Neural cell (in vitro differentiated cells): ENCODE results near the gene ZBTB7C. TPM values are rescaled to one million over a fixed set of nuclear protein-coding genes. Genes with fewer than 3 reads are reported as not detected.

Source experiments
- H2AFZ ChIP-seq: fragments of 200-600, 300-800 bp; sonication (generic), shearing (Covaris generic); 2 replicates; pipeline ENCODE4 v1.6.0; 2014; ENCODE audit warnings: low read depth, mild to moderate bottlenecking, antibody characterized with exemption, low read length, moderate library complexity
- H3F3A ChIP-seq: fragments of 200-600 bp; shearing (Covaris generic); 2 replicates; pipeline ENCODE4 v1.6.1; 2016; ENCODE audit warnings: mild to moderate bottlenecking, moderate library complexity, mixed read lengths, antibody characterized with exemption, low read length; ENCODE audit not compliant: insufficient read depth, poor library complexity, severe bottlenecking
- H3K27ac ChIP-seq: fragments of 200-600, 300-800 bp; sonication (generic), shearing (Covaris generic); 2 replicates; pipeline ENCODE4 v1.5.1; 2014; ENCODE audit warnings: mild to moderate bottlenecking, low read length, moderate library complexity
- H3K27me3 ChIP-seq: fragments of 300-800, 200-600 bp; sonication (generic), shearing (Covaris generic); 2 replicates; pipeline ENCODE4 v1.6.0; 2014; ENCODE audit warnings: mild to moderate bottlenecking, low read depth, low read length, moderate library complexity; ENCODE audit not compliant: insufficient read depth
- H3K36me3 ChIP-seq: fragments of 300-800, 200-600 bp; sonication (generic), shearing (Covaris generic); 2 replicates; pipeline ENCODE4 v1.5.1; 2014; ENCODE audit warnings: mild to moderate bottlenecking, antibody characterized with exemption, low read length, moderate library complexity; ENCODE audit not compliant: insufficient read depth
- H3K4me2 ChIP-seq: fragments of 300-800, 200-600 bp; sonication (generic), shearing (Covaris generic); 2 replicates; pipeline ENCODE4 v1.6.0; 2014; ENCODE audit warnings: mild to moderate bottlenecking, low read length
- H3K4me3 ChIP-seq: fragments of 300-800, 200-600 bp; sonication (generic), shearing (Covaris generic); 2 replicates; pipeline ENCODE4 v1.5.1; 2014; ENCODE audit warnings: mild to moderate bottlenecking, low read length, moderate library complexity
- H3K79me2 ChIP-seq: fragments of 200-600 bp; shearing (Covaris generic); replicated peaks from 2 replicates; pipeline ENCODE4 v1.6.0; 2014; ENCODE audit warnings: mild to moderate bottlenecking, low read length, moderate library complexity; ENCODE audit not compliant: insufficient read depth
- H3K9ac ChIP-seq: fragments of 300-800, 200-600 bp; sonication (generic), shearing (Covaris generic); 2 replicates; pipeline ENCODE4 v1.6.1; 2016; ENCODE audit warnings: mild to moderate bottlenecking, low read length, mixed read lengths
- H3K9me2 ChIP-seq: fragments of 200-600 bp; shearing (Covaris generic); 2 replicates; pipeline ENCODE4 v1.6.1; 2016; ENCODE audit warnings: mild to moderate bottlenecking, low read length, mixed read lengths; ENCODE audit not compliant: insufficient read depth
- H3K9me3 ChIP-seq: fragments of 200-600, 300-800 bp; sonication (generic), shearing (Covaris generic); 2 replicates; pipeline ENCODE4 v1.6.1; 2016; ENCODE audit warnings: mild to moderate bottlenecking, mixed run types, low read length, moderate library complexity, mixed read lengths
- H4K20me1 ChIP-seq: fragments of 200-600 bp; shearing (Covaris generic); 2 replicates; pipeline ENCODE4 v1.6.1; 2016; ENCODE audit warnings: mild to moderate bottlenecking, mixed run types; ENCODE audit not compliant: insufficient read depth
- CTCF ChIP-seq: fragments of 450-650 bp; IDR thresholded peaks from 2 replicates; pipeline ENCODE4 v1.5.1; 2014; ENCODE audit warnings: antibody characterized with exemption, mild to moderate bottlenecking, moderate library complexity; ENCODE audit not compliant: poor library complexity, severe bottlenecking
- EP300 ChIP-seq: fragments of 450-650 bp; conservative IDR thresholded peaks from 2 replicates; pipeline ENCODE4 v1.6.1; 2014; ENCODE audit warnings: antibody characterized with exemption, mild to moderate bottlenecking, moderate library complexity; ENCODE audit not compliant: poor library complexity, severe bottlenecking
- EZH2 ChIP-seq: fragments of 200-600, 300-800 bp; shearing (Covaris generic), sonication (generic); IDR thresholded peaks from 2 replicates; pipeline ENCODE4 v1.6.1; 2014; ENCODE audit warnings: antibody characterized with exemption, low read length, borderline replicate concordance, mild to moderate bottlenecking; ENCODE audit not compliant: insufficient read depth, poor library complexity, severe bottlenecking
- MXI1 ChIP-seq: fragments of 450-650 bp; conservative IDR thresholded peaks from 2 replicates; pipeline ENCODE4 v1.6.1; 2014; ENCODE audit warnings: antibody characterized with exemption, mild to moderate bottlenecking; ENCODE audit not compliant: poor library complexity, severe bottlenecking
- POLR2AphosphoS5 ChIP-seq: IDR thresholded peaks from 2 replicates; pipeline ENCODE4 v1.6.1; 2012
- RAD21 ChIP-seq: fragments of 450-650 bp; conservative IDR thresholded peaks from 2 replicates; pipeline ENCODE4 v1.6.1; 2014; ENCODE audit warnings: antibody characterized with exemption, mild to moderate bottlenecking, moderate library complexity
- REST ChIP-seq: IDR thresholded peaks from 2 replicates; pipeline ENCODE4 v1.6.1; 2012; ENCODE audit warnings: borderline replicate concordance
- SMC3 ChIP-seq: fragments of 450-650 bp; conservative IDR thresholded peaks from 2 replicates; pipeline ENCODE4 v1.6.1; 2014; ENCODE audit warnings: antibody characterized with exemption, mild to moderate bottlenecking, moderate library complexity; ENCODE audit not compliant: poor library complexity
- TAF1 ChIP-seq: IDR thresholded peaks from 2 replicates; pipeline ENCODE4 v1.6.1; 2012; ENCODE audit warnings: low read depth
- polyA plus RNA-seq: library from polyadenylated mRNA; depleted of rRNA; stranded (reverse); fragments of >200 nt; gene quantifications from 2 replicates; pipeline ENCODE4 v1.2.3, GENCODE V29; 2014

The ZBTB7C gene
- polyA plus RNA-seq, 1 donor from 2014 or later = 2.4 TPM

DNA sequence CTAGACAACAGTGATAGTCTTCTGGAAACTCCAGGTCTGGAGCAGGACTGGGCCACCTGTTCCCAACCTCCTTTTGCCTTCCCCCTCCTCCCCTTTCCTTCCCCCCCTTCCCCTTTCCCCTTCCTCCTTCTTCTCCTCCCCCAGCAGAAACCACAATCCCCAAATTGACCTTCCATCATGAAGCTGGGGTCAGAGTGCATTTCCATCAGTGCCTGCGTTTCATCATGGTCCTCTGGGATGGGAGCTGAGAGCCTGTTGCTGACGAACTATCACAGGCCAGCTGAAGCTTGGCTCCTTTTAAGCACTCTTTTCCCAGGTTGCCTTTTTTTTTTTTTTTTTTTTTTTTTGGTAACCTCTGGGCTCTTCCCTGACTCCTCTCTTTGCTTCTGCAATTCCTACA, 426.1 kb downstream of the ZBTB7C start:
- H3K79me2 ChIP-seq = no peaks in the 10 kb centered on the region
- H4K20me1 ChIP-seq = no peaks in the 10 kb centered on the region
- no peaks in the 10 kb centered on the region for H3K9me2 ChIP-seq
- H3K9me3 ChIP-seq = no peaks in the 10 kb centered on the region
- H3K9ac ChIP-seq = no peak overlapping the region
- TF ChIP-seq REST (no peak), CTCF (no peak), EP300 (no peak), RAD21 (no peak), POLR2AphosphoS5 (no peak), MXI1 (no peak), SMC3 (no peak), EZH2 (no peak), TAF1 (no peak)
- H3K27ac ChIP-seq = no peak overlapping the region
- no peaks in the 10 kb centered on the region for H3F3A ChIP-seq
- H3K27me3 ChIP-seq = no peaks in the 10 kb centered on the region
- no peaks in the 10 kb centered on the region for H3K36me3 ChIP-seq
- H3K4me3 ChIP-seq = no peak overlapping the region
- no peak overlapping the region for H3K4me2 ChIP-seq
- H2AFZ ChIP-seq = no peak overlapping the region

DNA sequence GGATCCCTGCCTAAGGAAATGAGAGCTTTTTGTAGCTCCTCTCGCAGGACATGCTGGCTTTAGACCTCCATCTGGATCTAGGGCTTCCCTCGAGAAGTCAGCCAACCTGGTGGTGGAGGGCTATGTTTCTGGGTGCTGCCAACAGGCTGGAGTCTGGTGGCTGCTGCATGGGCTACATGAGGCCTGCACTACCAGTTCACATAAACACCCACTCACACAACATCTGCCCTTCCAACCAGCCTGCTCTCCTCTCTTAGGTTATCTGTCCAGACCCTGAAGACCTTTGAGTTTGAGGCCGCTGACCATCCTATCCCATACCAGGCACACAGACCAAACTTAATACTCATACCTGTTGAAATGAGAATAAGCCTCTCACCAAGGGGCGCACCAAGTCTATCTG, 427.4 kb downstream of the ZBTB7C start:
- Histone ChIP-seq H4K20me1 (no peaks in the 10 kb centered on the region), H3K79me2 (no peaks in the 10 kb centered on the region), H3K9me3 (no peaks in the 10 kb centered on the region), H3K36me3 (no peaks in the 10 kb centered on the region), H3K9ac (no peak overlapping the region), H3F3A (no peaks in the 10 kb centered on the region), H3K4me2 (no peak overlapping the region), H3K9me2 (no peaks in the 10 kb centered on the region), H3K27me3 (no peaks in the 10 kb centered on the region), H3K27ac (no peak overlapping the region), H3K4me3 (no peak overlapping the region), H2AFZ (no peak overlapping the region)
- TF ChIP-seq RAD21 = no peak
- TF ChIP-seq REST = no peak
- TF ChIP-seq SMC3 = no peak
- TF ChIP-seq EZH2 = no peak
- TF ChIP-seq EP300 = no peak
- no peak for TF ChIP-seq CTCF
- TF ChIP-seq POLR2AphosphoS5 = no peak
- TF ChIP-seq TAF1 = no peak
- TF ChIP-seq MXI1 = no peak
